ENCODE results near the gene RECQL5. TPM values are rescaled to one million over a fixed set of nuclear protein-coding genes. Genes with fewer than 3 reads are reported as not detected.

The RECQL5 gene
- polyA plus RNA-seq, 1 donor from 2014 or later = 9.6 TPM

DNA sequence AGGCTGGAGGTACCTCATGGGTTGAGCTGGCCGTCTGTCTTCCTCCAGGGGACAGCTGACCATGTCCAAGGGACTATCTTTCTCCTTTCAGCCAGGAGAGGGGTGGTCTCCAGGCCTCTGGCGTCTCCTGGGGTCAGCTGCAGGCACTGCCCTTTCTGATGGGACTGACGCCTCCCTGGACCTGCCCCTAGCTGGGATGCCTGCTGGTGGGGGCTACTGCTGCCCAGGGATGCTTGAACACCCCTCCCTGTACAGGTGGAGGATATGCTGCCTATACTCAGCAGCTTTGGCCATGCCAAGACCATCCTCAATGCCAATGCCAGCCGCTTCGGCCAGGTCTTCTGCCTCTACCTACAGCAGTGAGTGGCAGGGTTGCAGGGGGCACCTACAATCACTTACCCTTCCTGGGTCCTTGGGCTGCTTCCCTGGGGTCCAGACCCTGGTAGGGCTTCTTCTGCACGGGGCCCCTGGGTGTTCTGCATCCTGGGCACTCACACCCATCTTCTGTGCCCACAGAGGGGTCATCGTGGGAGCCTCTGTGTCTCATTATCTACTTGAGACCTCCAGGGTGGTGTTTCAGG lies 75.1 kb downstream of the RECQL5 start:
- peaks cover 23% of the 10 kb centered on the region for H3K27me3 ChIP-seq (ENCODE audit: insufficient read depth, low read depth, low read length)
- H3K36me3 ChIP-seq (ENCODE audit: insufficient read depth, low read length) = no peaks in the 10 kb centered on the region
- H3K9me3 ChIP-seq (ENCODE audit: low read length) = no peaks in the 10 kb centered on the region
- H3K9me2 ChIP-seq (ENCODE audit: insufficient read depth, low read length) = no peaks in the 10 kb centered on the region
- no peaks in the 10 kb centered on the region for H3K79me2 ChIP-seq (replicated peaks; ENCODE audit: insufficient read depth, low read length)
- TF ChIP-seq EP300 (conservative IDR thresholded peaks at IDR 0.05; ENCODE audit: poor library complexity, severe bottlenecking) (no peak), RAD21 (conservative IDR thresholded peaks at IDR 0.05) (no peak), MXI1 (conservative IDR thresholded peaks at IDR 0.05; ENCODE audit: poor library complexity, severe bottlenecking) (no peak), REST (IDR thresholded peaks at IDR 0.05; ENCODE audit: borderline replicate concordance) (no peak), POLR2AphosphoS5 (IDR thresholded peaks at IDR 0.05) (no peak), SMC3 (conservative IDR thresholded peaks at IDR 0.05; ENCODE audit: poor library complexity) (no peak), EZH2 (IDR thresholded peaks at IDR 0.05; ENCODE audit: borderline replicate concordance, insufficient read depth, low read length, poor library complexity, severe bottlenecking) (no peak), TAF1 (IDR thresholded peaks at IDR 0.05; ENCODE audit: low read depth) (no peak)
- TF ChIP-seq, protein P1, sequence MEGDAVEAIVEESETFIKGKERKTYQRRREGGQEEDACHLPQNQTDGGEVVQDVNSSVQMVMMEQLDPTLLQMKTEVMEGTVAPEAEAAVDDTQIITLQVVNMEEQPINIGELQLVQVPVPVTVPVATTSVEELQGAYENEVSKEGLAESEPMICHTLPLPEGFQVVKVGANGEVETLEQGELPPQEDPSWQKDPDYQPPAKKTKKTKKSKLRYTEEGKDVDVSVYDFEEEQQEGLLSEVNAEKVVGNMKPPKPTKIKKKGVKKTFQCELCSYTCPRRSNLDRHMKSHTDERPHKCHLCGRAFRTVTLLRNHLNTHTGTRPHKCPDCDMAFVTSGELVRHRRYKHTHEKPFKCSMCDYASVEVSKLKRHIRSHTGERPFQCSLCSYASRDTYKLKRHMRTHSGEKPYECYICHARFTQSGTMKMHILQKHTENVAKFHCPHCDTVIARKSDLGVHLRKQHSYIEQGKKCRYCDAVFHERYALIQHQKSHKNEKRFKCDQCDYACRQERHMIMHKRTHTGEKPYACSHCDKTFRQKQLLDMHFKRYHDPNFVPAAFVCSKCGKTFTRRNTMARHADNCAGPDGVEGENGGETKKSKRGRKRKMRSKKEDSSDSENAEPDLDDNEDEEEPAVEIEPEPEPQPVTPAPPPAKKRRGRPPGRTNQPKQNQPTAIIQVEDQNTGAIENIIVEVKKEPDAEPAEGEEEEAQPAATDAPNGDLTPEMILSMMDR (IDR thresholded peaks at IDR 0.05; ENCODE audit: poor library complexity, severe bottlenecking) = no peak
- no peak overlapping the region for H3K27ac ChIP-seq (ENCODE audit: low read length)
- H3K9ac ChIP-seq (ENCODE audit: low read length) = no peak overlapping the region
- H4K20me1 ChIP-seq (ENCODE audit: insufficient read depth) = no peaks in the 10 kb centered on the region
- H3K4me2 ChIP-seq (ENCODE audit: low read length) = no peak overlapping the region
- H2AFZ ChIP-seq (ENCODE audit: low read depth, low read length) = no peak overlapping the region
- H3K4me3 ChIP-seq (ENCODE audit: low read length) = no peak overlapping the region
- H3F3A ChIP-seq (ENCODE audit: insufficient read depth, low read length, poor library complexity, severe bottlenecking) = no peaks in the 10 kb centered on the region

GRCh38 chr17:75590849-75591721 lies 75.9 kb downstream of the RECQL5 start:
- Histone ChIP-seq H3K27me3 (ENCODE audit: insufficient read depth, low read depth, low read length) (peaks cover 25% of the 10 kb centered on the region), H3K27ac (ENCODE audit: low read length) (no peak overlapping the region), H3K4me2 (ENCODE audit: low read length) (no peak overlapping the region), H2AFZ (ENCODE audit: low read depth, low read length) (no peak overlapping the region), H4K20me1 (ENCODE audit: insufficient read depth) (no peaks in the 10 kb centered on the region), H3K9ac (ENCODE audit: low read length) (no peak overlapping the region), H3K79me2 (replicated peaks; ENCODE audit: insufficient read depth, low read length) (no peaks in the 10 kb centered on the region), H3F3A (ENCODE audit: insufficient read depth, low read length, poor library complexity, severe bottlenecking) (no peaks in the 10 kb centered on the region), H3K36me3 (ENCODE audit: insufficient read depth, low read length) (no peaks in the 10 kb centered on the region), H3K9me3 (ENCODE audit: low read length) (no peaks in the 10 kb centered on the region), H3K9me2 (ENCODE audit: insufficient read depth, low read length) (no peaks in the 10 kb centered on the region), H3K4me3 (ENCODE audit: low read length) (no peak overlapping the region)
- no peak for TF ChIP-seq EP300 (conservative IDR thresholded peaks at IDR 0.05; ENCODE audit: poor library complexity, severe bottlenecking)
- no peak for TF ChIP-seq REST (IDR thresholded peaks at IDR 0.05; ENCODE audit: borderline replicate concordance)
- TF ChIP-seq, protein P1 (IDR thresholded peaks at IDR 0.05; ENCODE audit: poor library complexity, severe bottlenecking) = no peak
- TF ChIP-seq TAF1 (IDR thresholded peaks at IDR 0.05; ENCODE audit: low read depth) = no peak
- no peak for TF ChIP-seq MXI1 (conservative IDR thresholded peaks at IDR 0.05; ENCODE audit: poor library complexity, severe bottlenecking)
- no peak for TF ChIP-seq POLR2AphosphoS5 (IDR thresholded peaks at IDR 0.05)
- no peak for TF ChIP-seq EZH2 (IDR thresholded peaks at IDR 0.05; ENCODE audit: borderline replicate concordance, insufficient read depth, low read length, poor library complexity, severe bottlenecking)
- TF ChIP-seq SMC3 (conservative IDR thresholded peaks at IDR 0.05; ENCODE audit: poor library complexity) = no peak
- no peak for TF ChIP-seq RAD21 (conservative IDR thresholded peaks at IDR 0.05)

Data from neural cell (in vitro differentiated cells).